ENCODE results near the gene ZDHHC8. TPM values are rescaled to one million over a fixed set of nuclear protein-coding genes. Genes with fewer than 3 reads are reported as not detected.

ZDHHC8 gene
- total and polyA plus RNA-seq, 10 of the 15 experiments (the other 5 are each of a cell fraction or from before 2014, with no cell fraction given): 0.03 to 46.3 (median 5.3) TPM

DNA sequence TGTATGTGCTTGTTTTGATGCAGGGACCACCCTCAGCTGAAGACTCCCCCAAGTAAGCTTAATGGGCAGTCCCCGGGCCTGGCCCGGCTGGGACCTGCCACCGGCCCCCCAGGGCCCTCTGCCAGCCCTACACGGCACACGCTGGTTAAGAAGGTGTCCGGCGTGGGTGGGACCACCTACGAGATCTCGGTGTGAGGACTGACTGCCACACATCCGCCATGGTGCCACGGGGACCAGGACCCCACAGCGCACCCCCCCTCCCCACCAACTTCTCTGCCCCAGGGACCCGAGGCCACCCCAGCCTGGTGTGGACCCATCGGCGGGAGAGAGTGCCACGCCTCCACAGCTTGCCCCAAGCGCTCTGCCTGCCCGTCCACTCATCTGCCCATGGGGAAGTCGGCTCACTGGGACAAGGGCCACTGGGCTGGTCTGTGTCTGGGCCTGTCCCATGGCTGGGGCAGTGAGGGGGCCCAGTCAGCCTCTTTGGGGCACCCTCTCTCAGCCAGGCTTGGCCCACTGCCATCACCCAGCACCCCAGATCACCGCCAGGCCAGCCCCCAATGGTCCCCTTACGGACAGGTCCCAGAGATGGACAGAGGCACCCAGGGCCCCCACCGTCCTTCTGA, 13.7 kb downstream of the ZDHHC8 start:
- FAIRE-seq (no peak), ATAC-seq (no peak), DNase-seq (ENCODE audit: low read depth, low spot score) (no peak)
- Histone ChIP-seq H3K36me3 (ENCODE audit: control insufficient read depth in 2 of 2, insufficient read depth in 2 of 2, low read length in 1 of 2) (no peaks in the 10 kb centered on the region), H3K9me3 (replicated peaks; ENCODE audit: control insufficient read depth, insufficient read depth, low read length) (no peaks in the 10 kb centered on the region), H2AFZ (ENCODE audit: control insufficient read depth, low read depth, low read length) (no peak overlapping the region), H3K4me1 (ENCODE audit: control insufficient read depth, insufficient read depth, low read length) (peaks cover 4% of the 10 kb centered on the region; the same call in 1 of the 2 replicates), H3K4me3 (no peak overlapping the region), H3K27ac (ENCODE audit: control insufficient read depth, insufficient read depth) (no peak overlapping the region), H3K4me2 (ENCODE audit: control insufficient read depth, insufficient read depth) (no peak overlapping the region), H3K27me3 (replicated peaks in 1 of 2; ENCODE audit: control insufficient read depth in 2 of 2, insufficient read depth in 2 of 2, low read length in 1 of 2) (no peaks in the 10 kb centered on the region), H3K79me2 (ENCODE audit: control insufficient read depth, insufficient read depth, low read length) (no peaks in the 10 kb centered on the region), H3K9ac (ENCODE audit: control insufficient read depth, insufficient read depth, low read length) (no peak overlapping the region), H4K20me1 (ENCODE audit: control insufficient read depth, insufficient read depth) (no peaks in the 10 kb centered on the region)
- BruUV-seq (replicated peaks): no TSS peak
- ChIA-PET SMC1A (ENCODE audit: uncharacterized antibody, unreplicated experiment) (no interaction called here), RAD21 (ENCODE audit: unreplicated experiment) (no interaction called here), POLR2A (no interaction called here), CTCF (no interaction called here)
- intact Hi-C loops (cut with micrococcal nuclease; ENCODE audit: unreplicated experiment) (no loop called here), in situ Hi-C loops (cut with MboI) (no loop called here)
- 90% methylated on average over 19 of the region's 22 CpGs for WGBS (ENCODE audit: insufficient coverage, insufficient replicate concordance, low lambda C conversion rate, missing lambda C conversion rate)
- TF ChIP-seq NFXL1 (IDR thresholded peaks at IDR 0.05; ENCODE audit: borderline replicate concordance) (no peak), SKIL (IDR thresholded peaks at IDR 0.05; ENCODE audit: low read depth, poor library complexity, severe bottlenecking) (no peak), IRF5 (IDR thresholded peaks at IDR 0.05; ENCODE audit: borderline replicate concordance) (no peak), POU2F2 (IDR thresholded peaks at IDR 0.05; ENCODE audit: borderline replicate concordance, low read depth, low read length) (no peak), YY1 (IDR thresholded peaks at IDR 0.05; ENCODE audit: low read depth, low read length) (no peak), SRF (IDR thresholded peaks at IDR 0.05; ENCODE audit: low read depth in 2 of 2, low read length in 2 of 2) (no peak), CBX3 (IDR thresholded peaks at IDR 0.05; ENCODE audit: borderline replicate concordance, low read depth) (no peak), PAX8 (IDR thresholded peaks at IDR 0.05) (no peak), NR2C2 (IDR thresholded peaks at IDR 0.05; ENCODE audit: borderline replicate concordance, control insufficient read depth, insufficient read length, low read depth) (no peak), MTA2 (IDR thresholded peaks at IDR 0.05; ENCODE audit: low read depth) (no peak)

Data from GM12878 (cell line).